Hepatocyte (in vitro differentiated cells): Measurements from ENCODE around the gene CTNNA2. TPM values are rescaled to one million over a fixed set of nuclear protein-coding genes. Genes with fewer than 3 reads are reported as not detected.

Experiments
- DNase-seq: peaks from one replicate; pipeline ENCODE4 v3.0.0-alpha.2; 2016; ENCODE audit warnings: low spot score
- H2AFZ ChIP-seq: fragments of 200-600 bp; sonication (generic); 2 replicates; pipeline ENCODE4 v1.6.0; 2016; ENCODE audit warnings: antibody characterized with exemption, mild to moderate bottlenecking
- H3K27ac ChIP-seq: fragments of 200-600 bp; sonication (generic); 2 replicates; pipeline ENCODE4 v1.5.1; 2016; ENCODE audit warnings: mild to moderate bottlenecking
- H3K27me3 ChIP-seq: fragments of 200-600 bp; sonication (generic); 2 replicates; pipeline ENCODE4 v1.6.1; 2016
- H3K36me3 ChIP-seq: fragments of 200-600 bp; sonication (generic); replicated peaks from 2 replicates; pipeline ENCODE4 v1.5.1; 2016; ENCODE audit warnings: low read depth; ENCODE audit not compliant: insufficient read depth
- H3K4me1 ChIP-seq: fragments of 200-600 bp; sonication (generic); 2 replicates; pipeline ENCODE4 v1.5.1; 2016; ENCODE audit warnings: mild to moderate bottlenecking, moderate library complexity; ENCODE audit not compliant: insufficient read depth
- H3K4me2 ChIP-seq: fragments of 200-600 bp; sonication (generic); 2 replicates; pipeline ENCODE4 v1.6.0; 2016
- H3K4me3 ChIP-seq: fragments of 200-600 bp; sonication (generic); 2 replicates; pipeline ENCODE4 v1.5.1; 2016; ENCODE audit warnings: mild to moderate bottlenecking
- H3K79me2 ChIP-seq: fragments of 200-600 bp; sonication (generic); 2 replicates; pipeline ENCODE4 v1.6.0; 2017; ENCODE audit warnings: mild to moderate bottlenecking
- H3K9me2 ChIP-seq: fragments of 200-600 bp; sonication (generic); replicated peaks from 2 replicates; pipeline ENCODE4 v1.6.0; 2017; ENCODE audit warnings: mild to moderate bottlenecking; ENCODE audit not compliant: insufficient read depth
- H3K9me3 ChIP-seq: fragments of 200-600 bp; sonication (generic); 2 replicates; pipeline ENCODE4 v1.5.1; 2016; ENCODE audit warnings: low read depth, mild to moderate bottlenecking
- H4K20me1 ChIP-seq: fragments of 200-600 bp; sonication (generic); 2 replicates; pipeline ENCODE4 v1.6.0; 2016; ENCODE audit warnings: mild to moderate bottlenecking; ENCODE audit not compliant: insufficient read depth, poor library complexity, severe bottlenecking
- EZH2 ChIP-seq: fragments of 200-600 bp; sonication (generic); IDR thresholded peaks from 2 replicates; pipeline ENCODE4 v1.6.1; 2016; ENCODE audit warnings: antibody characterized with exemption, mild to moderate bottlenecking, borderline replicate concordance
- EZH2phosphoT487 ChIP-seq: fragments of 200-600 bp; sonication (generic); IDR thresholded peaks from one replicate; pipeline ENCODE4 v1.6.1; 2018; ENCODE audit warnings: antibody characterized with exemption, mild to moderate bottlenecking, low read depth, moderate library complexity; ENCODE audit not compliant: unreplicated experiment, severe bottlenecking
- WGBS: methylation state at CpG from one replicate; pipeline ENCODE4 v1.1.6; 2016; ENCODE audit warnings: low lambda C conversion rate; ENCODE audit errors: missing lambda C conversion rate; 5-methylcytosine and 5-hydroxymethylcytosine counted together
- polyA plus RNA-seq: library from polyadenylated mRNA; unstranded; fragments of >200 nt; fragmentation: Nextera tagmentation; extraction: Ambion mirVana; gene quantifications from 2 replicates; pipeline ENCODE4 v1.2.1, GENCODE V29; 2016
- total RNA-seq: library from RNA; depleted of rRNA; stranded (reverse); fragments of >200 nt; gene quantifications from 2 replicates; pipeline ENCODE4 v1.2.3, GENCODE V29; 2014
- TF ChIP-seq, protein P1 (sequence below): fragments of 200-600 bp; sonication (generic); IDR thresholded peaks from 2 replicates; pipeline ENCODE4 v1.5.1; 2016; ENCODE audit warnings: antibody characterized with exemption, mild to moderate bottlenecking; ENCODE audit not compliant: poor library complexity

CTNNA2 gene
- total and polyA plus RNA-seq, 2 experiments from 2014 or later = 0.79 to 4.4 TPM

- H3K9me2 ChIP-seq = no peaks in the 10 kb centered on the region
- H3K27ac ChIP-seq = no peak overlapping the region
- H3K79me2 ChIP-seq = no peaks in the 10 kb centered on the region
- H3K36me3 ChIP-seq = no peaks in the 10 kb centered on the region
- DNase-seq = peak; percentile 9
- 46% methylated on average over 4 of the region's 4 CpGs for WGBS
- H4K20me1 ChIP-seq = no peaks in the 10 kb centered on the region
- H3K4me1 ChIP-seq = no peaks in the 10 kb centered on the region
- H2AFZ ChIP-seq = no peak overlapping the region
- no peak overlapping the region for H3K4me2 ChIP-seq
- no peak for TF ChIP-seq EZH2
- TF ChIP-seq, protein P1, sequence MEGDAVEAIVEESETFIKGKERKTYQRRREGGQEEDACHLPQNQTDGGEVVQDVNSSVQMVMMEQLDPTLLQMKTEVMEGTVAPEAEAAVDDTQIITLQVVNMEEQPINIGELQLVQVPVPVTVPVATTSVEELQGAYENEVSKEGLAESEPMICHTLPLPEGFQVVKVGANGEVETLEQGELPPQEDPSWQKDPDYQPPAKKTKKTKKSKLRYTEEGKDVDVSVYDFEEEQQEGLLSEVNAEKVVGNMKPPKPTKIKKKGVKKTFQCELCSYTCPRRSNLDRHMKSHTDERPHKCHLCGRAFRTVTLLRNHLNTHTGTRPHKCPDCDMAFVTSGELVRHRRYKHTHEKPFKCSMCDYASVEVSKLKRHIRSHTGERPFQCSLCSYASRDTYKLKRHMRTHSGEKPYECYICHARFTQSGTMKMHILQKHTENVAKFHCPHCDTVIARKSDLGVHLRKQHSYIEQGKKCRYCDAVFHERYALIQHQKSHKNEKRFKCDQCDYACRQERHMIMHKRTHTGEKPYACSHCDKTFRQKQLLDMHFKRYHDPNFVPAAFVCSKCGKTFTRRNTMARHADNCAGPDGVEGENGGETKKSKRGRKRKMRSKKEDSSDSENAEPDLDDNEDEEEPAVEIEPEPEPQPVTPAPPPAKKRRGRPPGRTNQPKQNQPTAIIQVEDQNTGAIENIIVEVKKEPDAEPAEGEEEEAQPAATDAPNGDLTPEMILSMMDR = no peak
- TF ChIP-seq EZH2phosphoT487 = no peak
- no peaks in the 10 kb centered on the region for H3K27me3 ChIP-seq
- no peaks in the 10 kb centered on the region for H3K9me3 ChIP-seq
- no peak overlapping the region for H3K4me3 ChIP-seq
Measured at GRCh38 chr2:80403081-80403480, 890.2 kb downstream of the CTNNA2 start.

- Histone ChIP-seq H4K20me1 (no peaks in the 10 kb centered on the region), H3K4me1 (no peaks in the 10 kb centered on the region), H3K79me2 (no peaks in the 10 kb centered on the region), H3K4me3 (no peak overlapping the region), H3K9me2 (no peaks in the 10 kb centered on the region), H3K4me2 (no peak overlapping the region), H2AFZ (no peak overlapping the region), H3K9me3 (no peaks in the 10 kb centered on the region), H3K27ac (no peak overlapping the region), H3K36me3 (no peaks in the 10 kb centered on the region), H3K27me3 (no peaks in the 10 kb centered on the region)
- no peak for DNase-seq
- TF ChIP-seq, protein P1 = no peak
- TF ChIP-seq EZH2phosphoT487 (no peak), EZH2 (no peak)
- WGBS = 86% methylated on average over 4 of the region's 4 CpGs
Measured at GRCh38 chr2:80407377-80407776, 894.5 kb downstream of the CTNNA2 start.

GRCh38 chr2:80410346-80410745 lies 897.5 kb downstream of the CTNNA2 start:
- H3K4me1 ChIP-seq = no peaks in the 10 kb centered on the region
- DNase-seq = no peak
- no peak overlapping the region for H3K27ac ChIP-seq
- no peaks in the 10 kb centered on the region for H4K20me1 ChIP-seq
- H3K27me3 ChIP-seq = no peaks in the 10 kb centered on the region
- H2AFZ ChIP-seq = no peak overlapping the region
- H3K4me2 ChIP-seq = no peak overlapping the region
- H3K36me3 ChIP-seq = no peaks in the 10 kb centered on the region
- H3K9me2 ChIP-seq = no peaks in the 10 kb centered on the region
- WGBS = 78% methylated on average over 3 of the region's 3 CpGs
- no peaks in the 10 kb centered on the region for H3K79me2 ChIP-seq
- TF ChIP-seq, protein P1 = no peak
- TF ChIP-seq EZH2phosphoT487 (no peak), EZH2 (no peak)
- H3K4me3 ChIP-seq = no peak overlapping the region
- no peaks in the 10 kb centered on the region for H3K9me3 ChIP-seq

- TF ChIP-seq EZH2phosphoT487 (no peak), EZH2 (no peak)
- TF ChIP-seq, protein P1 = no peak
- no peak for DNase-seq
- Histone ChIP-seq H3K4me2 (no peak overlapping the region), H4K20me1 (no peaks in the 10 kb centered on the region), H3K27me3 (no peaks in the 10 kb centered on the region), H3K27ac (no peak overlapping the region), H3K79me2 (no peaks in the 10 kb centered on the region), H3K4me3 (no peak overlapping the region), H3K9me3 (no peaks in the 10 kb centered on the region), H3K9me2 (no peaks in the 10 kb centered on the region), H3K36me3 (no peaks in the 10 kb centered on the region), H3K4me1 (no peaks in the 10 kb centered on the region), H2AFZ (no peak overlapping the region)
- WGBS = 89% methylated on average over 3 of the region's 3 CpGs
Measured at GRCh38 chr2:80413136-80413535, 900.3 kb downstream of the CTNNA2 start.
